ENCODE measurements around the gene IFNL1. TPM values are rescaled to one million over a fixed set of nuclear protein-coding genes. Genes with fewer than 3 reads are reported as not detected.

The IFNL1 gene
- total RNA-seq, 2 experiments from 2014 or later: 0.91 to 1.0 TPM

GRCh38 chr19:39282021-39282420 lies 14.2 kb upstream of the IFNL1 start:
- no peaks in the 10 kb centered on the region for H3K36me3 Mint-ChIP-seq (ENCODE audit: low read depth)
- intact Hi-C loops (cut with micrococcal nuclease): no loop called here
- H3K4me1 Mint-ChIP-seq (ENCODE audit: low read depth): no peaks in the 10 kb centered on the region
- DNase-seq: no peak
- no peak overlapping the region for H3K4me3 Mint-ChIP-seq
- H3K9me3 Mint-ChIP-seq: peaks cover 7% of the 10 kb centered on the region
- H3K27ac Mint-ChIP-seq: no peak overlapping the region
- CTCF ChIA-PET: no interaction called here
- H3K27me3 Mint-ChIP-seq (ENCODE audit: low read depth): peaks cover 12% of the 10 kb centered on the region

DNA sequence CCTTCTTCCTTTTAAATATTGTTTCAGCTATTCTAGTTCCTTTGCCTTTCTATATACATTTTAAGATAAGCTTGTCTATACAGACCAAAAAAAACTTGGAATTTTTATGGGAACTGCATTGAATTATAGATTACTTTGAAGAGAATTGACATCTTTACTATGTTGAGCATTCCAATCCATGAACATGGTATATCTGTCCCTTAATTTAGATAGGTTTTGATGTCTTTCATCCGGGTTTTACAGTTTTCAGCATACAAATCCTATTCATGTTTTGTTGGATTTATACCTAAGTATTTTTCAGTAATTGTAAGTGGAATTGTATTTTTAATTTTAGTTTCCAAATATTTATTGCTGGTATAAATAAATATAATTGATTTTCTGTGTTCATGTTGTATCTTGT lies 12.2 kb upstream of the IFNL1 start:
- DNase-seq: no peak
- Mint-ChIP-seq H3K27me3 (ENCODE audit: low read depth) (peaks cover 12% of the 10 kb centered on the region), H3K9me3 (peaks cover 7% of the 10 kb centered on the region), H3K36me3 (ENCODE audit: low read depth) (no peaks in the 10 kb centered on the region), H3K27ac (no peak overlapping the region), H3K4me1 (ENCODE audit: low read depth) (no peaks in the 10 kb centered on the region), H3K4me3 (no peak overlapping the region)
- intact Hi-C loops (cut with micrococcal nuclease): no loop called here
- CTCF ChIA-PET: no interaction called here

DNA sequence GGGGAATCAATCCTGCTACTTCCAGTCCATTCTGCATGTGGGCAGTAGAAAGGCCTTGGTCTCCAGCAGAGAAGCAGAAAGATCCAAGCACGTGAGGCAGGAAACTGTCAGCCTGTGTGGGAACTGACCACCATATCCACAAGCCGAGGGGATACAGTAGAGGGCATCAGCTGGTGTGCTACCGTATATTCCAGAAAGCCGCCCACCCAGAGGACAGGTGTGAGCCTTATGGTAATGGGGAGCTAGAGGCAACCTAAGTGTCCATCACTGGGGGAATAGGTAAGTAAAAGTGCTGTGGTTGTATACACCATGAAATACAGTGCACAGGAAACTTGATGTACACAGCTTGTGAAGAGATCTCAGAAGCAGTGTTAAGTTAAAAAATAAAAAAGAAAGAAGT lies 2.8 kb upstream of the IFNL1 start:
- DNase-seq: no peak
- no peaks in the 10 kb centered on the region for H3K9me3 Mint-ChIP-seq
- peaks cover 4% of the 10 kb centered on the region for H3K27me3 Mint-ChIP-seq (ENCODE audit: low read depth)
- CTCF ChIA-PET: interaction anchor here (0.5 to 1.5 kb wide), 2 partner anchors 36 to 258 kb away, joined by 4 to 5 read pairs; no protein-coding TSS in a partner anchor
- peaks cover 4% of the 10 kb centered on the region for H3K4me1 Mint-ChIP-seq (ENCODE audit: low read depth)
- H3K36me3 Mint-ChIP-seq (ENCODE audit: low read depth): no peaks in the 10 kb centered on the region
- H3K4me3 Mint-ChIP-seq: no peak overlapping the region
- intact Hi-C loops (cut with micrococcal nuclease): no loop called here
- no peak overlapping the region for H3K27ac Mint-ChIP-seq

- peaks cover 2% of the 10 kb centered on the region for H3K27me3 Mint-ChIP-seq (ENCODE audit: low read depth)
- no peak overlapping the region for H3K27ac Mint-ChIP-seq
- H3K4me1 Mint-ChIP-seq (ENCODE audit: low read depth): peaks cover 5% of the 10 kb centered on the region
- no peak for DNase-seq
- intact Hi-C loops (cut with micrococcal nuclease): no loop called here
- CTCF ChIA-PET: no interaction called here
- no peaks in the 10 kb centered on the region for H3K9me3 Mint-ChIP-seq
- H3K36me3 Mint-ChIP-seq (ENCODE audit: low read depth): no peaks in the 10 kb centered on the region
- H3K4me3 Mint-ChIP-seq: no peak overlapping the region
Measured at GRCh38 chr19:39296906-39297305, 699 bp downstream of the IFNL1 start.

DNA sequence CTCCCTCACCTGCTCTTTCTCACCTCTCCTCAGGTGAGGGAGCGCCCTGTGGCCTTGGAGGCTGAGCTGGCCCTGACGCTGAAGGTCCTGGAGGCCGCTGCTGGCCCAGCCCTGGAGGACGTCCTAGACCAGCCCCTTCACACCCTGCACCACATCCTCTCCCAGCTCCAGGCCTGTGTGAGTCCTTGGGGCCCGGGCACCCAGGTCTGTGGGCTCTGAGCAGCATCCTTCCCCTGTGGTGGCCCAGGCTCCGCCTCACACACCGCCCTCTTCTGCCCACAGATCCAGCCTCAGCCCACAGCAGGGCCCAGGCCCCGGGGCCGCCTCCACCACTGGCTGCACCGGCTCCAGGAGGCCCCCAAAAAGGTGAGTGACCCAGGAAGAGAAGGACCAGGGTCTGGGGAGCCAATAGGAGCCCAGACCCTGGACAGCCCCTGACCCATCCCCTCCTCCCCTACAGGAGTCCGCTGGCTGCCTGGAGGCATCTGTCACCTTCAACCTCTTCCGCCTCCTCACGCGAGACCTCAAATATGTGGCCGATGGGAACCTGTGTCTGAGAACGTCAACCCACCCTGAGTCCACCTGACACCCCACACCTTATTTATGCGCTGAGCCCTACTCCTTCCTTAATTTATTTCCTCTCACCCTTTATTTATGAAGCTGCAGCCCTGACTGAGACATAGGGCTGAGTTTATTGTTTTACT lies 1.9 kb downstream of the IFNL1 start:
- H3K4me3 Mint-ChIP-seq: no peak overlapping the region
- peaks cover 5% of the 10 kb centered on the region for H3K4me1 Mint-ChIP-seq (ENCODE audit: low read depth)
- intact Hi-C loops (cut with micrococcal nuclease): no loop called here
- peaks cover 2% of the 10 kb centered on the region for H3K27me3 Mint-ChIP-seq (ENCODE audit: low read depth)
- no peaks in the 10 kb centered on the region for H3K9me3 Mint-ChIP-seq
- H3K36me3 Mint-ChIP-seq (ENCODE audit: low read depth): no peaks in the 10 kb centered on the region
- H3K27ac Mint-ChIP-seq: no peak overlapping the region
- CTCF ChIA-PET: no interaction called here
- DNase-seq: peak; percentile 37

DNA sequence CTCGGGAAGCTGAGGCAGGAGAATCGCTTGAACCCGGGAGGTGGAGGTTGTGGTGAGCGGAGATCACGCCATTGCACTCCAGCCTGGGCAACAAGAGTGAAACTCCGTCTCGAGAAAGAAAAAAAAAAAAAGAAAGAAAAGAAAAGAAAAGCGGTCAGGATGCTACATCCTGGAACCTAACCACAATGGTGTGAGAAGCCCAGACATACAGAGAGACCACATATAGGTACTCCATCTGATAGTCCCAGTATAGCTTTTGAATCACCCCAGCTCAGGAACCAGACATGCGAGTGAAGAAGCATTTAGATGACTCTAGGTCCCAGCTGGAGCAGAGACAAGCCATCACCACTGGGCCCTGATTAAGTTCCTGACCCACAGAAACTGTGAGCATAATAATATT lies 3.2 kb downstream of the IFNL1 start:
- no peak overlapping the region for H3K4me3 Mint-ChIP-seq
- intact Hi-C loops (cut with micrococcal nuclease): no loop called here
- H3K36me3 Mint-ChIP-seq (ENCODE audit: low read depth): no peaks in the 10 kb centered on the region
- CTCF ChIA-PET: no interaction called here
- no peaks in the 10 kb centered on the region for H3K9me3 Mint-ChIP-seq
- peaks cover 2% of the 10 kb centered on the region for H3K27me3 Mint-ChIP-seq (ENCODE audit: low read depth)
- DNase-seq: no peak
- H3K4me1 Mint-ChIP-seq (ENCODE audit: low read depth): peaks cover 5% of the 10 kb centered on the region
- no peak overlapping the region for H3K27ac Mint-ChIP-seq

DNA sequence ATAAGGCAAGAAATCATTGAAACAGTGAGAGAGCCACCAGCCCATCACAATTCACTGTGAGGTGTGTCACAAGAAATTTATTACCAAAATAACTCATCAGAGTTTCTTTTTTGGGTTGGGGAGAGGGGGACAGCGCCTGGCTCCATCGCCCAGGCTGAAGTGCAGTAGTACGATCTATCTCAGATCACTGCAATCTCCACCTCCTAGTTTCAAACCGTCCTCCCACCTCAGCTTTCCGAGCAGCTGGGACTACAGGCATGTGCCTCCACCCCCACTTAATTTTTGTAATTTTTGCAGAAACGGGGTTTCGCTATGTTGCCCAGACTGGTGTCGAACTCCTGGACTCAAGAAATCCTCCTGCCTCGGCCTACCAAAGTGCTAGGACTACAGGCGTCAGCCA lies 3.6 kb downstream of the IFNL1 start:
- Mint-ChIP-seq H3K27ac (no peak overlapping the region), H3K4me3 (no peak overlapping the region), H3K27me3 (ENCODE audit: low read depth) (peaks cover 2% of the 10 kb centered on the region), H3K36me3 (ENCODE audit: low read depth) (no peaks in the 10 kb centered on the region), H3K4me1 (ENCODE audit: low read depth) (peaks cover 5% of the 10 kb centered on the region), H3K9me3 (no peaks in the 10 kb centered on the region)
- intact Hi-C loops (cut with micrococcal nuclease): no loop called here
- CTCF ChIA-PET: interaction anchor here (0.6 kb wide), 1 partner anchor 86 kb away, joined by 3 read pairs; no protein-coding TSS in a partner anchor
- no peak for DNase-seq

GRCh38 chr19:39301021-39301420 lies 4.8 kb downstream of the IFNL1 start:
- intact Hi-C loops (cut with micrococcal nuclease): no loop called here

GRCh38 chr19:39301562-39301961 lies 5.4 kb downstream of the IFNL1 start:
- CTCF ChIA-PET: interaction anchor here (0.6 kb wide), 1 partner anchor 183 kb away, joined by 3 read pairs; no protein-coding TSS in a partner anchor

More at GRCh38 chr19:39301021-39301420, 4.8 kb downstream of the IFNL1 start:
- CTCF ChIA-PET: interaction anchor here (0.6 kb wide), 1 partner anchor 182 kb away, joined by 3 read pairs; no protein-coding TSS in a partner anchor
- Mint-ChIP-seq H3K4me3 (no peak overlapping the region), H3K4me1 (ENCODE audit: low read depth) (peaks cover 5% of the 10 kb centered on the region), H3K27me3 (ENCODE audit: low read depth) (peaks cover 2% of the 10 kb centered on the region), H3K36me3 (ENCODE audit: low read depth) (no peaks in the 10 kb centered on the region), H3K9me3 (no peaks in the 10 kb centered on the region), H3K27ac (no peak overlapping the region)
- DNase-seq: no peak

GRCh38 chr19:39303373-39304184 lies 7.4 kb downstream of the IFNL1 start:
- H3K36me3 Mint-ChIP-seq (ENCODE audit: low read depth): peaks cover 3% of the 10 kb centered on the region
- H3K27me3 Mint-ChIP-seq (ENCODE audit: low read depth): no peaks in the 10 kb centered on the region
- no peak for DNase-seq
- intact Hi-C loops (cut with micrococcal nuclease): no loop called here
- H3K9me3 Mint-ChIP-seq: no peaks in the 10 kb centered on the region
- no peak overlapping the region for H3K4me3 Mint-ChIP-seq
- no peak overlapping the region for H3K27ac Mint-ChIP-seq
- H3K4me1 Mint-ChIP-seq (ENCODE audit: low read depth): no peaks in the 10 kb centered on the region
- CTCF ChIA-PET: interaction anchor here (0.6 kb wide), 1 partner anchor 91 kb away, joined by 3 read pairs; no protein-coding TSS in a partner anchor

More at GRCh38 chr19:39301562-39301961, 5.4 kb downstream of the IFNL1 start:
- no peak for DNase-seq
- intact Hi-C loops (cut with micrococcal nuclease): no loop called here
- peaks cover 5% of the 10 kb centered on the region for H3K4me1 Mint-ChIP-seq (ENCODE audit: low read depth)
- no peak overlapping the region for H3K4me3 Mint-ChIP-seq
- no peaks in the 10 kb centered on the region for H3K9me3 Mint-ChIP-seq
- H3K36me3 Mint-ChIP-seq (ENCODE audit: low read depth): no peaks in the 10 kb centered on the region
- no peak overlapping the region for H3K27ac Mint-ChIP-seq
- peaks cover 2% of the 10 kb centered on the region for H3K27me3 Mint-ChIP-seq (ENCODE audit: low read depth)

GRCh38 chr19:39304185-39304513 lies 7.9 kb downstream of the IFNL1 start:
- Mint-ChIP-seq H3K4me3 (no peak overlapping the region), H3K27me3 (ENCODE audit: low read depth) (no peaks in the 10 kb centered on the region), H3K36me3 (ENCODE audit: low read depth) (peaks cover 6% of the 10 kb centered on the region), H3K4me1 (ENCODE audit: low read depth) (no peaks in the 10 kb centered on the region), H3K9me3 (no peaks in the 10 kb centered on the region), H3K27ac (no peak overlapping the region)
- no peak for DNase-seq
- intact Hi-C loops (cut with micrococcal nuclease): no loop called here
- CTCF ChIA-PET: no interaction called here

DNA sequence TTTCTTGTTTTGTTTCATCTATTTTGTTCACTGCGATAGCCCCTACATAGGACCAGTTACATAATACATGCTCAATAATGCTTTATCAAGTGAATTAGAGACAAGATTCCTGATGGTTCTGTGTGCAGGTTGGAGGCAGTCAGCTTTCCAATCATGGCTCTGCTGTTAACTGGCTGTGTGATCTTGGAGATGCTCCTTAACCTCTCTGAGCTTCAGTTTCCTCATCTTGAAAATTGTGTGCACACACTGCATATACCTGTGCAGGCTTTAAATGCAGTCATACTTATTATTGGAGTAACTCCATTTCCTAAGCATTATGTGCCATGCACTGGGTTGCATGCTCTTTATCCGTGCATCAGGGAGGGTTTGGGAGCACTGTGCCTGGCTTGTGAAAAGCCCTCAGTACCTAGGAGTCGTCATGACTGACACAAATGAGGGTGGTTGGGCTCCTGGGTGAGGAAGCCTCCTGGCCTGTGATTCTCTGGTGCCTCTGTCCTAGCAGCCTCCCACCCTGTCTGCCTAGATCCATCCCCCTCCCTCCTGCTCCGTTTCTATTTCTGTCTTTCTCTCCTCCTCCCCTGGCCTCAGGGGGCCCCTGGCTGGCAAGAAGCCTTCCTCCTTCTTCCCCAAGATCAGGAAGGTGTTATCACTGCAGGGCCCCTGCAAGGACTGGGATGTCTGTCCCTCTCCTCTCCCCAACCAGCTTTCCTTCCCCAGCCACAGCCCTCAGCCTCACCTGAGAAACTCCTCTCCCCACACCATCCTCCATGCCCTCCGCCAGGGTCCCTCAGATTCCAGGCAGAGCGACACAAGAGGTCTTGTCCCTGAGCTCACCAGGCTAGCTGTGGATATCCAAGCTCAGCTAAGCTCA lies 8.7 kb downstream of the IFNL1 start:
- Mint-ChIP-seq H3K4me1 (ENCODE audit: low read depth) (no peaks in the 10 kb centered on the region), H3K27me3 (ENCODE audit: low read depth) (no peaks in the 10 kb centered on the region), H3K27ac (no peak overlapping the region), H3K36me3 (ENCODE audit: low read depth) (peaks cover 6% of the 10 kb centered on the region), H3K9me3 (no peaks in the 10 kb centered on the region), H3K4me3 (no peak overlapping the region)
- intact Hi-C loops (cut with micrococcal nuclease): no loop called here
- no peak for DNase-seq
- CTCF ChIA-PET: no interaction called here
